GM12878 (cell line): Measurements from ENCODE around the gene SMARCC2. TPM values are rescaled to one million over a fixed set of nuclear protein-coding genes. Genes with fewer than 3 reads are reported as not detected.

ENCODE experiments used
- BACH1 ChIP-seq: fragments of 450-650 bp; IDR thresholded peaks from 2 replicates; pipeline ENCODE4 v1.6.1; 2017; ENCODE audit warnings: mild to moderate bottlenecking, borderline replicate concordance
- BCLAF1 ChIP-seq: fragments of 450-650 bp; IDR thresholded peaks from 2 replicates; pipeline ENCODE4 v1.6.1; 2017; ENCODE audit warnings: antibody characterized with exemption, mild to moderate bottlenecking, moderate library complexity
- BRCA1 ChIP-seq: IDR thresholded peaks from 2 replicates; pipeline ENCODE4 v1.6.1; 2011; ENCODE audit warnings: low read depth, low read length, improper control_type of control experiment
- HSF1 ChIP-seq: fragments of 150-350 bp; IDR thresholded peaks from 2 replicates; pipeline ENCODE4 v1.6.1; 2014; ENCODE audit warnings: mild to moderate bottlenecking, low read depth, low read length
- IKZF1 ChIP-seq: fragments of 450-650 bp; conservative IDR thresholded peaks from 2 replicates; pipeline ENCODE4 v1.6.1; 2017; ENCODE audit warnings: antibody characterized with exemption, mild to moderate bottlenecking
- IKZF2 ChIP-seq, 2 experiments: fragments of 450-650 bp; IDR thresholded peaks; 2 replicates each; pipeline ENCODE4 v1.6.1; 2017; ENCODE audit warnings: mild to moderate bottlenecking in 2 of 2, moderate library complexity in 2 of 2
- JUND ChIP-seq: IDR thresholded peaks from 2 replicates; pipeline ENCODE4 v1.6.1; 2012; ENCODE audit warnings: low read depth, mild to moderate bottlenecking, low read length, improper control_type of control experiment, moderate library complexity
- LARP7 ChIP-seq: fragments of 450-650 bp; IDR thresholded peaks from 2 replicates; pipeline ENCODE4 v1.6.1; 2017; ENCODE audit warnings: mild to moderate bottlenecking
- MEF2B ChIP-seq: fragments of 450-650 bp; IDR thresholded peaks from 2 replicates; pipeline ENCODE4 v1.6.1; 2018; ENCODE audit warnings: mild to moderate bottlenecking, moderate library complexity; ENCODE audit not compliant: partially characterized antibody, poor library complexity, severe bottlenecking
- MLLT1 ChIP-seq: fragments of 450-650 bp; IDR thresholded peaks from 2 replicates; pipeline ENCODE4 v1.6.1; 2016; ENCODE audit warnings: mild to moderate bottlenecking
- RCOR1 ChIP-seq: conservative IDR thresholded peaks from 2 replicates; pipeline ENCODE4 v1.6.1; 2012; ENCODE audit warnings: low read depth, low read length, improper control_type of control experiment
- SMAD5 ChIP-seq: IDR thresholded peaks from 2 replicates; pipeline ENCODE4 v1.6.1; 2016; ENCODE audit warnings: antibody characterized with exemption, low read depth
- SMC3 ChIP-seq: IDR thresholded peaks from 2 replicates; pipeline ENCODE4 v1.6.1; 2011; ENCODE audit warnings: low read length, improper control_type of control experiment, borderline replicate concordance
- SP1 ChIP-seq: IDR thresholded peaks from one replicate; pipeline ENCODE4 v1.6.1; 2011; ENCODE audit warnings: low read depth, low read length
- SREBF1 ChIP-seq: IDR thresholded peaks from 2 replicates; pipeline ENCODE4 v1.6.1; 2012; ENCODE audit warnings: mild to moderate bottlenecking, low read length
- TBL1XR1 ChIP-seq: IDR thresholded peaks from 2 replicates; pipeline ENCODE4 v1.6.1; 2012; ENCODE audit warnings: low read depth, low read length, improper control_type of control experiment
- polyA plus RNA-seq, 11 experiments: library from polyadenylated mRNA; depleted of rRNA in 4 of 11; unstranded in 6 of 11; stranded (reverse) in 5 of 11; fragments of >200 nt; fragmentation: Nextera tagmentation in 4 of 11; fragmentation: Illumina TruSeq in 1 of 11; extraction: Ambion mirVana in 4 of 11; extraction: Trizol in 1 of 11; gene quantifications; 1 replicate in 1 of 11; 2 replicates in 10 of 11; pipeline versions ENCODE4 v1.2.1 to v1.2.3, GENCODE V29; 2011 to 2016; ENCODE audit warnings: inconsistent platforms in 2 of 11, missing spikeins in 2 of 11, low read depth in 1 of 11
- total RNA-seq, 4 experiments: library from RNA; depleted of rRNA in 3 of 4; stranded (reverse); fragments of >200 nt in 3 of 4; fragmentation: Illumina TruSeq in 1 of 4; extraction: Trizol in 1 of 4; gene quantifications; 2 replicates each; pipeline versions ENCODE4 v1.2.1 to v1.2.3, GENCODE V29; 2013 to 2021
- TF ChIP-seq, protein P1 (sequence below): fragments of 450-650 bp; IDR thresholded peaks from 2 replicates; pipeline ENCODE4 v1.6.1; 2017; ENCODE audit warnings: borderline replicate concordance
- TF ChIP-seq, protein P2 (sequence below): fragments of 450-650 bp; IDR thresholded peaks from 2 replicates; pipeline ENCODE4 v1.6.1; 2016; ENCODE audit warnings: mild to moderate bottlenecking, moderate library complexity, borderline replicate concordance

The SMARCC2 gene
- total and polyA plus RNA-seq, 10 of the 15 experiments (the other 5 are each of a cell fraction or from before 2014, with no cell fraction given) = 13.6 to 71.2 (median 42.3) TPM

DNA sequence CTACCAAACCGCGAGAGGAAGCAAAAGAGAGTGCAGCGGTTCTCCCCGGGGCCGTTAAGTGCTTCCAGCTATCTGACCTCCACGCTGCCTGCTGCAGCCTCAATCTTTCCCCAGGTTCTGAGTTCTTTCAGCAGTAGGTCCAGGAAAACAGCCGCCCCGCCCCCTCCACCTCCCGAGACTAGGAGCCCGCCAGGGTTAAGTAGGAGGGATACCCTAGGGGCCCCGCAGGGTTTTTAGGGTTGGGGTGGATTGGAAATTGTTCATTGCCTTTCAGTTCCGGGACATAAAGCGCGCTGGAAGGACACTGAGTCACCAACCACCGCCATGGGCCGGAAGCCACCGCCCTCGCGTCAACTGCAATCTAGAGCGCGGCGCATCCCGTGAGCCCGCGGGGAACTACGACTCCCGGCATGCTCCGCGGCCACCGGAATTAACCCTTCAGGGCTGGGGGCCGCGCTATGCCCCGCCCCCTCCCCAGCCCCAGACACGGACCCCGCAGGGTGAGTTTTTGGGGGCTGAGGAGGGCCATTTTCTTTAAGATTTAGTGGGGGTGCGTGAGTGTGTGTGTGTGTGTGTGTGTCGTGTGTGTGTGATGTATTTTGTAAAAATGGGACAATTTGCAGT is 37.0 kb downstream of the SMARCC2 start, which contains the start of gene MYL6B (continued):
- TF ChIP-seq MLLT1 (no peak), IKZF2 (IDR thresholded peaks at IDR 0.05) (peak in 1 of 2 experiments; percentile 40; a peak in 1 of 4 replicates), JUND (no peak), RCOR1 (no peak), SP1 (peak; percentile 64), SREBF1 (peak; percentile 50; the same call in 1 of the 2 replicates), TBL1XR1 (no peak), BCLAF1 (no peak), SMC3 (no peak), BRCA1 (no peak), BACH1 (no peak), LARP7 (no peak), SMAD5 (peak; percentile 11; the same call in 1 of the 2 replicates), IKZF1 (peak; percentile 77), HSF1 (no peak), MEF2B (peak; percentile 16)
- TF ChIP-seq, protein P1, sequence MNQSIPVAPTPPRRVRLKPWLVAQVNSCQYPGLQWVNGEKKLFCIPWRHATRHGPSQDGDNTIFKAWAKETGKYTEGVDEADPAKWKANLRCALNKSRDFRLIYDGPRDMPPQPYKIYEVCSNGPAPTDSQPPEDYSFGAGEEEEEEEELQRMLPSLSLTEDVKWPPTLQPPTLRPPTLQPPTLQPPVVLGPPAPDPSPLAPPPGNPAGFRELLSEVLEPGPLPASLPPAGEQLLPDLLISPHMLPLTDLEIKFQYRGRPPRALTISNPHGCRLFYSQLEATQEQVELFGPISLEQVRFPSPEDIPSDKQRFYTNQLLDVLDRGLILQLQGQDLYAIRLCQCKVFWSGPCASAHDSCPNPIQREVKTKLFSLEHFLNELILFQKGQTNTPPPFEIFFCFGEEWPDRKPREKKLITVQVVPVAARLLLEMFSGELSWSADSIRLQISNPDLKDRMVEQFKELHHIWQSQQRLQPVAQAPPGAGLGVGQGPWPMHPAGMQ = no peak
- TF ChIP-seq, protein P2, sequence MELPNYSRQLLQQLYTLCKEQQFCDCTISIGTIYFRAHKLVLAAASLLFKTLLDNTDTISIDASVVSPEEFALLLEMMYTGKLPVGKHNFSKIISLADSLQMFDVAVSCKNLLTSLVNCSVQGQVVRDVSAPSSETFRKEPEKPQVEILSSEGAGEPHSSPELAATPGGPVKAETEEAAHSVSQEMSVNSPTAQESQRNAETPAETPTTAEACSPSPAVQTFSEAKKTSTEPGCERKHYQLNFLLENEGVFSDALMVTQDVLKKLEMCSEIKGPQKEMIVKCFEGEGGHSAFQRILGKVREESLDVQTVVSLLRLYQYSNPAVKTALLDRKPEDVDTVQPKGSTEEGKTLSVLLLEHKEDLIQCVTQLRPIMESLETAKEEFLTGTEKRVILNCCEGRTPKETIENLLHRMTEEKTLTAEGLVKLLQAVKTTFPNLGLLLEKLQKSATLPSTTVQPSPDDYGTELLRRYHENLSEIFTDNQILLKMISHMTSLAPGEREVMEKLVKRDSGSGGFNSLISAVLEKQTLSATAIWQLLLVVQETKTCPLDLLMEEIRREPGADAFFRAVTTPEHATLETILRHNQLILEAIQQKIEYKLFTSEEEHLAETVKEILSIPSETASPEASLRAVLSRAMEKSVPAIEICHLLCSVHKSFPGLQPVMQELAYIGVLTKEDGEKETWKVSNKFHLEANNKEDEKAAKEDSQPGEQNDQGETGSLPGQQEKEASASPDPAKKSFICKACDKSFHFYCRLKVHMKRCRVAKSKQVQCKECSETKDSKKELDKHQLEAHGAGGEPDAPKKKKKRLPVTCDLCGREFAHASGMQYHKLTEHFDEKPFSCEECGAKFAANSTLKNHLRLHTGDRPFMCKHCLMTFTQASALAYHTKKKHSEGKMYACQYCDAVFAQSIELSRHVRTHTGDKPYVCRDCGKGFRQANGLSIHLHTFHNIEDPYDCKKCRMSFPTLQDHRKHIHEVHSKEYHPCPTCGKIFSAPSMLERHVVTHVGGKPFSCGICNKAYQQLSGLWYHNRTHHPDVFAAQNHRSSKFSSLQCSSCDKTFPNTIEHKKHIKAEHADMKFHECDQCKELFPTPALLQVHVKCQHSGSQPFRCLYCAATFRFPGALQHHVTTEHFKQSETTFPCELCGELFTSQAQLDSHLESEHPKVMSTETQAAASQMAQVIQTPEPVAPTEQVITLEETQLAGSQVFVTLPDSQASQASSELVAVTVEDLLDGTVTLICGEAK = peak; percentile 85
